ENCODE data around the gene NFATC3.
A peak's percentile ranks its signal among the peaks of the same experiment; 100 is the strongest.

The NFATC3 gene

GRCh38 chr16:68228652-68229051, 143.5 kb downstream of the NFATC3 start:
- H3K9me3 ChIP-seq (ENCODE audit: low read length) = no peaks in the 10 kb centered on the region
- no peak overlapping the region for H3K9ac ChIP-seq (ENCODE audit: low read length)
- no peaks in the 10 kb centered on the region for H3K27me3 ChIP-seq (ENCODE audit: control insufficient read depth in 1 of 2, insufficient read depth in 2 of 2, low read length in 2 of 2)
- H3K36me3 ChIP-seq (ENCODE audit: insufficient read depth, low read length) = peaks cover 19% of the 10 kb centered on the region
- H3K4me3 ChIP-seq (ENCODE audit: low read depth in 1 of 2, low read length in 2 of 2) = no peak overlapping the region
- peak overlapping the region; percentile 52 for H3K27ac ChIP-seq (ENCODE audit: low read depth, low read length)
- peaks cover 10% of the 10 kb centered on the region for H3K4me1 ChIP-seq (ENCODE audit: insufficient read depth, low read length)

GRCh38 chr16:68229431-68230175, 144.4 kb downstream of the NFATC3 start:
- Histone ChIP-seq H3K36me3 (ENCODE audit: insufficient read depth, low read length) (peaks cover 19% of the 10 kb centered on the region), H3K27ac (ENCODE audit: low read depth, low read length) (no peak overlapping the region), H3K27me3 (ENCODE audit: control insufficient read depth in 1 of 2, insufficient read depth in 2 of 2, low read length in 2 of 2) (no peaks in the 10 kb centered on the region), H3K9ac (ENCODE audit: low read length) (no peak overlapping the region), H3K4me1 (ENCODE audit: insufficient read depth, low read length) (peaks cover 10% of the 10 kb centered on the region), H3K9me3 (ENCODE audit: low read length) (no peaks in the 10 kb centered on the region), H3K4me3 (ENCODE audit: low read depth in 1 of 2, low read length in 2 of 2) (no peak overlapping the region)

- Histone ChIP-seq H3K27me3 (ENCODE audit: control insufficient read depth in 1 of 2, insufficient read depth in 2 of 2, low read length in 2 of 2) (no peaks in the 10 kb centered on the region), H3K4me1 (ENCODE audit: insufficient read depth, low read length) (peaks cover 10% of the 10 kb centered on the region), H3K9ac (ENCODE audit: low read length) (no peak overlapping the region), H3K27ac (ENCODE audit: low read depth, low read length) (no peak overlapping the region), H3K9me3 (ENCODE audit: low read length) (no peaks in the 10 kb centered on the region), H3K4me3 (ENCODE audit: low read depth in 1 of 2, low read length in 2 of 2) (no peak overlapping the region), H3K36me3 (ENCODE audit: insufficient read depth, low read length) (peaks cover 17% of the 10 kb centered on the region)
Observed at GRCh38 chr16:68230176-68230571, 145.0 kb downstream of the NFATC3 start.

GRCh38 chr16:68230956-68231355, 145.8 kb downstream of the NFATC3 start:
- Histone ChIP-seq H3K4me1 (ENCODE audit: insufficient read depth, low read length) (peaks cover 10% of the 10 kb centered on the region), H3K36me3 (ENCODE audit: insufficient read depth, low read length) (peaks cover 16% of the 10 kb centered on the region), H3K9me3 (ENCODE audit: low read length) (no peaks in the 10 kb centered on the region), H3K9ac (ENCODE audit: low read length) (no peak overlapping the region), H3K4me3 (ENCODE audit: low read depth in 1 of 2, low read length in 2 of 2) (no peak overlapping the region), H3K27me3 (ENCODE audit: control insufficient read depth in 1 of 2, insufficient read depth in 2 of 2, low read length in 2 of 2) (no peaks in the 10 kb centered on the region), H3K27ac (ENCODE audit: low read depth, low read length) (no peak overlapping the region)

GRCh38 chr16:68231384-68232136, 146.4 kb downstream of the NFATC3 start:
- Histone ChIP-seq H3K36me3 (ENCODE audit: insufficient read depth, low read length) (peaks cover 11% of the 10 kb centered on the region), H3K27me3 (ENCODE audit: control insufficient read depth in 1 of 2, insufficient read depth in 2 of 2, low read length in 2 of 2) (no peaks in the 10 kb centered on the region), H3K9me3 (ENCODE audit: low read length) (no peaks in the 10 kb centered on the region), H3K9ac (ENCODE audit: low read length) (no peak overlapping the region), H3K4me3 (ENCODE audit: low read depth in 1 of 2, low read length in 2 of 2) (no peak overlapping the region), H3K4me1 (ENCODE audit: insufficient read depth, low read length) (peaks cover 15% of the 10 kb centered on the region), H3K27ac (ENCODE audit: low read depth, low read length) (no peak overlapping the region)

GRCh38 chr16:68232335-68232734, 147.2 kb downstream of the NFATC3 start:
- no peak overlapping the region for H3K4me3 ChIP-seq (ENCODE audit: low read depth in 1 of 2, low read length in 2 of 2)
- H3K9me3 ChIP-seq (ENCODE audit: low read length) = no peaks in the 10 kb centered on the region
- no peaks in the 10 kb centered on the region for H3K27me3 ChIP-seq (ENCODE audit: control insufficient read depth in 1 of 2, insufficient read depth in 2 of 2, low read length in 2 of 2)
- H3K36me3 ChIP-seq (ENCODE audit: insufficient read depth, low read length) = peaks cover 5% of the 10 kb centered on the region
- no peak overlapping the region for H3K9ac ChIP-seq (ENCODE audit: low read length)
- H3K27ac ChIP-seq (ENCODE audit: low read depth, low read length) = no peak overlapping the region
- H3K4me1 ChIP-seq (ENCODE audit: insufficient read depth, low read length) = peaks cover 19% of the 10 kb centered on the region

- Histone ChIP-seq H3K4me1 (ENCODE audit: insufficient read depth, low read length) (peaks cover 19% of the 10 kb centered on the region), H3K27me3 (ENCODE audit: control insufficient read depth in 1 of 2, insufficient read depth in 2 of 2, low read length in 2 of 2) (no peaks in the 10 kb centered on the region), H3K4me3 (ENCODE audit: low read depth in 1 of 2, low read length in 2 of 2) (no peak overlapping the region), H3K36me3 (ENCODE audit: insufficient read depth, low read length) (no peaks in the 10 kb centered on the region), H3K9me3 (ENCODE audit: low read length) (no peaks in the 10 kb centered on the region), H3K27ac (ENCODE audit: low read depth, low read length) (no peak overlapping the region), H3K9ac (ENCODE audit: low read length) (no peak overlapping the region)
Observed at GRCh38 chr16:68233085-68233834, 148.1 kb downstream of the NFATC3 start.

- Histone ChIP-seq H3K9me3 (ENCODE audit: low read length) (no peaks in the 10 kb centered on the region), H3K27ac (ENCODE audit: low read depth, low read length) (no peak overlapping the region), H3K27me3 (ENCODE audit: control insufficient read depth in 1 of 2, insufficient read depth in 2 of 2, low read length in 2 of 2) (no peaks in the 10 kb centered on the region), H3K4me1 (ENCODE audit: insufficient read depth, low read length) (peaks cover 16% of the 10 kb centered on the region), H3K36me3 (ENCODE audit: insufficient read depth, low read length) (no peaks in the 10 kb centered on the region), H3K4me3 (ENCODE audit: low read depth in 1 of 2, low read length in 2 of 2) (no peak overlapping the region), H3K9ac (ENCODE audit: low read length) (no peak overlapping the region)
Observed at GRCh38 chr16:68233835-68234187, 148.6 kb downstream of the NFATC3 start.

GRCh38 chr16:68234188-68235107, 149.3 kb downstream of the NFATC3 start:
- H3K4me3 ChIP-seq (ENCODE audit: low read depth in 1 of 2, low read length in 2 of 2) = no peak overlapping the region
- H3K27ac ChIP-seq (ENCODE audit: low read depth, low read length) = no peak overlapping the region
- no peaks in the 10 kb centered on the region for H3K36me3 ChIP-seq (ENCODE audit: insufficient read depth, low read length)
- no peaks in the 10 kb centered on the region for H3K9me3 ChIP-seq (ENCODE audit: low read length)
- H3K4me1 ChIP-seq (ENCODE audit: insufficient read depth, low read length) = peaks cover 10% of the 10 kb centered on the region
- H3K27me3 ChIP-seq (ENCODE audit: control insufficient read depth in 1 of 2, insufficient read depth in 2 of 2, low read length in 2 of 2) = no peaks in the 10 kb centered on the region
- H3K9ac ChIP-seq (ENCODE audit: low read length) = no peak overlapping the region

GRCh38 chr16:68235108-68235886, 150.1 kb downstream of the NFATC3 start:
- Histone ChIP-seq H3K4me1 (ENCODE audit: insufficient read depth, low read length) (peaks cover 12% of the 10 kb centered on the region), H3K27me3 (ENCODE audit: control insufficient read depth in 1 of 2, insufficient read depth in 2 of 2, low read length in 2 of 2) (no peaks in the 10 kb centered on the region), H3K9ac (ENCODE audit: low read length) (no peak overlapping the region), H3K9me3 (ENCODE audit: low read length) (no peaks in the 10 kb centered on the region), H3K36me3 (ENCODE audit: insufficient read depth, low read length) (no peaks in the 10 kb centered on the region), H3K4me3 (ENCODE audit: low read depth in 1 of 2, low read length in 2 of 2) (peak overlapping the region in 1 of 2 donors; percentile 50), H3K27ac (ENCODE audit: low read depth, low read length) (no peak overlapping the region)
